Panc1 (cell line): Measurements from ENCODE around the gene HOXC4.

ENCODE experiments used
- CTCF ChIP-seq: fragments of 450-650 bp; IDR thresholded peaks from 2 replicates; pipeline ENCODE4 v1.5.1; 2017; ENCODE audit warnings: mild to moderate bottlenecking
- POLR2AphosphoS5 ChIP-seq: IDR thresholded peaks from 2 replicates; pipeline ENCODE4 v1.6.1; 2012; ENCODE audit warnings: mild to moderate bottlenecking, low read depth, low read length, moderate library complexity
- REST ChIP-seq, 2 experiments: IDR thresholded peaks; 2 replicates each; pipeline ENCODE4 v1.6.1; 2011 to 2012; ENCODE audit warnings: low read depth in 2 of 2, control low read depth in 1 of 2, low read length in 1 of 2, mild to moderate bottlenecking in 1 of 2, moderate library complexity in 1 of 2; ENCODE audit not compliant: insufficient read depth in 1 of 2
- SIN3A ChIP-seq: IDR thresholded peaks from 2 replicates; pipeline ENCODE4 v1.6.1; 2012; ENCODE audit warnings: low read depth, mild to moderate bottlenecking, low read length, moderate library complexity, borderline replicate concordance; ENCODE audit not compliant: insufficient read depth

- no peak for TF ChIP-seq CTCF
- 0 out of 2 replicates have a peak, but pooled peaks have one; percentile 12 for TF ChIP-seq POLR2AphosphoS5
- no peak for TF ChIP-seq REST (IDR thresholded peaks at IDR 0.05; ENCODE audit: insufficient read depth in 1 of 2, low read depth in 2 of 2, low read length in 1 of 2)
- no peak for TF ChIP-seq SIN3A
Measured at GRCh38 chr12:54029529-54030441, 23.9 kb upstream of the HOXC4 start.
